GM21619 (cell line): ENCODE measurements around the gene LY86.

Experiments used
- ATAC-seq: cut with Tn5 transposase; IDR thresholded peaks from one replicate; pipeline ENCODE4 v1.9.1; 2021; ENCODE audit not compliant: unreplicated experiment

LY86 gene

DNA sequence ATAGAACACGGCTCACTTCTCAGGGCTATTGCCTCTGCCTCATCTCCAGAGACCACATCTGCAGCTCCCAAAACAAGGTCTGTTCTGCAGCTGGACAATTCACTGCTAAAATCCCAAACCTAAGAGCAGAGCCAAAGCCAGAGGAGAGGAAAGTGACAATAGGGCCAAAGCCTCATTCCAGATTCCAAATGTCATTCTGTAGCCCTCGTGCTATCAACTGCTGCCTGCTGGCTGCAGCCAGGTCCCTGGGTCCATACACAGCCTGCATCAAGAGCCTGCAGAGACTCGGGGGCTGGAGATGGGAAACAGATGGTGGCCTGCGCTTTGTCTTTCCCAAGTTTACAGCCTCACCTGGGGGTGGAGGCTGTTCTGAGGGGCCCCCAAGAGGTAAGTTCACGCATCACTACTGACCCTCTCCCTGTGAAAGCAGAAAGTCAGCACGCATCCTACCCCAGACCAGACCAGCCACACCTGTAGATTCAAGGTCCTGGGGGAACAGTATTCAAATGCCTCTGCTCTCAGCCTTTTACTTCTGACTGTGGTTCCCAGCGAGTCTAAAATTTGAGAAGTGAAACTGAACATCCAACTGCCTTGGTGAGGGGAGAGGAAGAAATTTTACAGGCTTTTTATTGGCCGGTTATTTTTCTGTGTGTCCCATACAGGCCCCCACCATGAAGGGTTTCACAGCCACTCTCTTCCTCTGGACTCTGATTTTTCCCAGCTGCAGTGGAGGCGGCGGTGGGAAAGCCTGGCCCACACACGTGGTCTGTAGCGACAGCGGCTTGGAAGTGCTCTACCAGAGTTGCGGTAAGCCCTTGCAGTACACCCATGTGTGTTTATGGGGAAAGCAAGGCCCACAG lies at the start of gene LY86:
TSS of gene LY86 (plus strand) at position 657 of the 860 bp plus-strand sequence. CDS start at position 672, 15 bp downstream.
- ATAC-seq = peak; percentile 39

GRCh38 chr6:6539036-6539435 lies 49.5 kb upstream of the LY86 start:
- ATAC-seq = no peak

- ATAC-seq = no peak
Observed at GRCh38 chr6:6542357-6542756, 46.2 kb upstream of the LY86 start.

DNA sequence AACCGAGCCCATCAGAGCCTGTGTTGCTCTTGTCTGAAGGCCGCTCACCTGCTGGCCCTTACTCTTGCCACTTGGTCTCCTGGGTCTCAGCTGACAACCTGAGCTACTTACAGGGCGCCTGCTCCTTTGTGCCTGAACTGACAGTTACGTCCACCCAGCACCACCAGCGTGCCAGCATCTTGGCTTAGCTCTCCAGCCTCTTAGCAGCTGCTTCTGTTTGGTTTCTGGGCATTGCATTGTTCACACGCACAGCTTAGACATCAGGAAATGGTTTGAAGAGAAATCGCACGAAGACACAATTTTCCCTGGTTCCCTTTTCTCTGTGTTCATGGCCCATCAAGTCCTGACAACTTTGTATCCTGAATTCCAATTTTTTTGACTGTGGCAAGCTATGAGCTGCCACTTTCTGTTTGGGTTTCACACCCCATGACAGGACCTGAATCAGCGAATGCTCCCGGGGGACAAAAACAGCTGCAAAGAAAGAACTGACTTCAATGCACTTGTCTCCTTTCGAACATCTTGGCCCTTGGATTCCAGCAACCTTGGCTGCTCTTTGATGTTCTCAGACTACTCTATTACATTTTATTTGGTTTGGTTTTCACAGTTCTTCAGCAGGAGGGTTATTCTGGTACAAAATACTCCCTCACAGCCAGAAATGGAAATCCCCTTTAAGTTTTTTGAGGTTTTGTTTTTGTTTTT lies 45.2 kb upstream of the LY86 start:
- ATAC-seq = no peak

GRCh38 chr6:6545616-6546317 lies 42.8 kb upstream of the LY86 start:
- peak; percentile 5 for ATAC-seq

GRCh38 chr6:6546318-6547109 lies 42.0 kb upstream of the LY86 start:
- ATAC-seq = peak; percentile 50

- ATAC-seq = peak; percentile 87
Observed at GRCh38 chr6:6547110-6547879, 41.2 kb upstream of the LY86 start.

- ATAC-seq = no peak
Observed at GRCh38 chr6:6556161-6556737, 32.3 kb upstream of the LY86 start.

DNA sequence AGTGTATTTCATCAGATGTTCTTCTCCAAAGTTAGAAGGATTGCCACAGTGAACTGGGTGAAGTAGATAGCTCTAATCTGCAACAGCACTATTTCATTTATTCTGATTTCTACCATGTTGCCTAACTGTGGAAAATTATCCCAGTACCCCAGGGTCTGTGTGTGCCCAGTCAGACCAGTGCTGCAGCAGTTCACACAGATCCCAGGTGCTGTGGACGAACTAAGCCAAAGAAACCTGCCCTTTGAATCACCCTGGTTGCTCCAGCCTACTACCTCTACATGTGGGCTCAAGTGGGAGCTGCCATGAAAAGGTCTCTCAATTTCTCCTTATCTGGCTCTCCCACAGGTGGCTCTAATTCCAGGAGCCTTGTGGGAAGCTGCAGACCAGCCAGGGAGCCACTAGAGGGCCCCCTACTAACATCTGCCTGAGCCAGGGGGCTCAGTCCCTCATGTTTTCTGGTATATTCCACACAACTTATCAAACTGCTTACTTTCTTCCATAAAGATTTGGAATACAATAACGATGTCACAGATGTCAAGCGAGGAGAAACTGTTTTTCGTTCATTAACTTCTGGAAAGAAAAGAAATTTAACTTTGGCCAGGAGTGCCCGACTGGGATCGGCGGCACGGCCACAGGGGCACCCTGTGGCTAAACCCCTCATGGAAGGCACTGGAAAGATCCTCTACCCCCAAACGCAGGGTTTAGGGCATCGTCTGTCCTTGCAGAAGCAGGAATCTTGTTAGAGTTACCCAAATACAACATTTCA lies 31.6 kb upstream of the LY86 start:
- ATAC-seq = peak; percentile 47

GRCh38 chr6:6557504-6557839 lies 31.0 kb upstream of the LY86 start:
- ATAC-seq = no peak

GRCh38 chr6:6557886-6558285 lies 30.6 kb upstream of the LY86 start:
- ATAC-seq = no peak

DNA sequence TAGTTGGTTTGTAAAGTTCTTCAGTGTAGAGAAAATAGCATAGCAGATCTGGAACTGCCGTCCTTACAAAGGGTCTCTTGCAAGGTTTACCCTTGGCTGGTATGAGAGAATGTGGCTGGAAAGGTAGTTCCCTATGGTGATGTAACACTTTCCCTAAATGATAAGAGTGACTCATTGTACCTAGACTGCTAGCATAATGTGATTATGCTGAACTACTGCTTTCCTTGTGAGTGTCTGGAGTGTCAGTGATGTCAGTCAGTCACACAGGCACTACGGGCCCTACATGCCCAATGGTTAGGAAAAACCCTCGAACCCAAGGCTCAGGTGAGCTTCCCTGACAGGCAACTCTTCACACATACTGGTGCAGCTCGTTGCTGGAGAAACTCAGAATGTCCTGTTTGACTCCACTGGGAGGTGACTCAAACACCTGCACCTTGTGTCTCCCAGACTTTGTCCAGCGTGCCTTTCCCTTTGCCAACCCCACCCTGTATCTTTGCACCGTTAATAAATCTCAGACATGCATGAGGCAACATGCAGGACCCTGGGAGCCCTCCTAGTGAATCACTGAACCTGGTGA lies 28.4 kb upstream of the LY86 start:
- no peak for ATAC-seq

DNA sequence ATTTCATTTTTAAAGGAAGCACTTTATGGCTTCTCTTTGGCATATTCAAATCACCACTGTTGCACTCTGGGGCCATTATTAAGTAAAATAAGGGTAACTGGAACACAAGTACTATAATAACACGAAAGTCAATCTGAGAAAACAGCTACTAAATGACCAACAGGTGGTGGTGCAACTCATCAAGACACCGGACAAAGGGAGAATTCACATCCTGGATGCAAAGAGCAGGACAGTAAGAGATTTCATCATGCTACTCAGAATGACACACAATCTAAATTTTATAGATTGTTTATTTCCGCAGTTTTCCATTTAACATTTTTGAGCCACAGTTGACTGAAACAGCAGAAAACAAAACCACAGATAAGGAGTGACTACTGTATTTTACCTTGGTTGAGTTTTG lies 27.6 kb upstream of the LY86 start:
- no peak for ATAC-seq

- ATAC-seq = no peak
Observed at GRCh38 chr6:6564154-6564553, 24.4 kb upstream of the LY86 start.

GRCh38 chr6:6565069-6565468 lies 23.5 kb upstream of the LY86 start:
- no peak for ATAC-seq

DNA sequence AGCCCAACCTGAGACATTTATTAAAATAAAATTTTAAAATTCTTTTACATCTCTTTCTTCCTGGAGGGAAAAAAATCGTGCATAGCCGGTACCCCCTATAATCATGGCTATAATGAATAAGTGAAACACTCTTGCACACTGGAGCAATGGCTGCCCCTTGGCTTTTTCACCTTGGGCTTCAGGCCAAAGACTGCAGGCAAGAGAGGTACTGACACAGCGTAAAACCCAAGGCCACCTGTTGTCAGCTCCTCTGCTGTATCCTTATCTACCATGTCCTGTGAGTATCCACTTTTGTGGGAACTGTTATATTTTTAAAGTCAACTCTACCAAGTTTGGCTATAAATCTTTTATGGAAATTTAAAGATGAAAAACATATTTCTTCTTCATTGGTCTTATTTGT lies 23.0 kb upstream of the LY86 start:
- no peak for ATAC-seq

DNA sequence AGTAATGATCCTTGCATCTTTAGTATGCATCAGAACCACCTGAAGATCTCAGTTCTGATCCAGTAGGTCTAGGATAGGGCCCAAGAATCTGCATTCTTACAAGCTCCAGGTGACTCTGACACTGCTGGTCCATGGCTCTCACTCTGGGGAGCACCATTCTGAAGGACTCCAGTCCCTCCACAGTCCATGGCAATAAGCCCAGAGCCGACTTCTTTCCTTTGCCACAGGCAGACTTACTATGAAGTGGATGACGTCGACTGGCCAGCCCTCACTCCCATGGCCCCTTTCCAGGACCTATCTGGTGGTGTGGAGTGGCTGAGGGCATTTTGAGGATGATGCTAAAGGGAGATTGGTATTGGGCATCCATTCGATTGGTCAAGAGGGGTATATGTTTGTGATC lies 21.8 kb upstream of the LY86 start:
- ATAC-seq = no peak

GRCh38 chr6:6569096-6569810 lies 19.3 kb upstream of the LY86 start:
- ATAC-seq = no peak
